Measurements from ENCODE around the gene RFC2. TPM values are rescaled to one million over a fixed set of nuclear protein-coding genes. Genes with fewer than 3 reads are reported as not detected.

Gene RFC2
- 58.6 and 77.1 TPM in 2 replicates for total RNA-seq (2014; rRNA removed; shearing (Covaris generic))

- Histone ChIP-seq H3K27ac (peak within 1 kb of the TSS; percentile 71), H3K4me1 (replicated peaks) (peaks cover 27% of the 10 kb centered on the region), H3K36me3 (peaks cover 33% of the 10 kb centered on the region), H3K9me3 (replicated peaks) (no peaks in the 10 kb centered on the region), H3K4me3 (peak within 1 kb of the TSS; percentile 61), H3K27me3 (replicated peaks) (no peaks in the 10 kb centered on the region)
- peak; percentile 96 to 97 for DNase-seq (ENCODE audit: low read depth in 1 of 2, low spot score in 2 of 2)
Measured at GRCh38 chr7:74254129-74254857, at the start of gene RFC2. TSS of gene RFC2 (minus strand) at chr7:74254399. CDS start at chr7:74254383, 16 bp downstream.

DNA sequence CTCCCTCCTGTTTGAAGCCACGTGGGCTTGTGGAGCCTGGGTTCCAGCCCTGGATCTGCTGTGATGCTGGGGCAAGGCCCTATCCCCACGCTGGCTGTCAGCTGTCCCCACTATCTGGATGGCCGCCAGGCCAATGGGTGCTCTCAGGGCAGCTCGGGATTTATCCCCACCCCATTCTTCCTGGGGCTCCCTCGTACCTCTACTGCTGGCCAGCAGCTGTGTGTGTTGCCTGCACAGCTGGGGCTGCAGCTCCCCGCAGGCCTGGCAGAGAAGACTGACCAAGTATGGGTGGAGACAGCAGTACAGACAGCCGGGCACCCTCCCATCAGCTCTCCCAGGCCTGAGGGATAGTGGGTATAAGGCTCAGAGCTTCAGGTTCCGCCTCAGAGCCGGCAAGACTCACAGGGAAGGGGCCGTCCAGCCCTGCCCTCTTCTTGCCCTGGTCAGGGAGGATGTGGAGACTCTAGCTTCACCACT, 48.6 kb upstream of the RFC2 start:
- Histone ChIP-seq H3K27me3 (replicated peaks) (no peaks in the 10 kb centered on the region), H3K36me3 (peaks cover 1% of the 10 kb centered on the region; the same call in 1 of the 2 replicates), H3K27ac (no peak overlapping the region), H3K9me3 (replicated peaks) (no peaks in the 10 kb centered on the region), H3K4me1 (replicated peaks) (peaks cover 23% of the 10 kb centered on the region), H3K4me3 (no peak overlapping the region)
- DNase-seq (ENCODE audit: low read depth in 1 of 2, low spot score in 2 of 2), result no peak

- Histone ChIP-seq H3K4me1 (replicated peaks) (peaks cover 4% of the 10 kb centered on the region), H3K36me3 (peaks cover 5% of the 10 kb centered on the region; the same call in 1 of the 2 replicates)
- DNase-seq (ENCODE audit: low read depth in 1 of 2, low spot score in 2 of 2), result no peak
Measured at GRCh38 chr7:74300926-74301325, 46.7 kb upstream of the RFC2 start.

GRCh38 chr7:74299401-74299800, 45.2 kb upstream of the RFC2 start:
- no peaks in the 10 kb centered on the region for H3K9me3 ChIP-seq (replicated peaks)
- peaks cover 4% of the 10 kb centered on the region; the same call in 1 of the 2 replicates for H3K4me1 ChIP-seq (replicated peaks)
- H3K36me3 ChIP-seq, result peaks cover 5% of the 10 kb centered on the region; the same call in 1 of the 2 replicates
- no peaks in the 10 kb centered on the region for H3K27me3 ChIP-seq (replicated peaks)
- no peak overlapping the region for H3K4me3 ChIP-seq
- H3K27ac ChIP-seq, result no peak overlapping the region
- no peak for DNase-seq (ENCODE audit: low read depth in 1 of 2, low spot score in 2 of 2)

More at GRCh38 chr7:74300926-74301325, 46.7 kb upstream of the RFC2 start:
- no peak overlapping the region for H3K4me3 ChIP-seq
- H3K9me3 ChIP-seq (replicated peaks), result no peaks in the 10 kb centered on the region
- no peaks in the 10 kb centered on the region for H3K27me3 ChIP-seq (replicated peaks)
- H3K27ac ChIP-seq, result no peak overlapping the region

GRCh38 chr7:74297516-74298233, 43.5 kb upstream of the RFC2 start:
- Histone ChIP-seq H3K4me3 (no peak overlapping the region), H3K36me3 (peaks cover 5% of the 10 kb centered on the region; the same call in 1 of the 2 replicates), H3K27ac (no peak overlapping the region), H3K27me3 (replicated peaks) (no peaks in the 10 kb centered on the region), H3K4me1 (replicated peaks) (peaks cover 4% of the 10 kb centered on the region; the same call in 1 of the 2 replicates), H3K9me3 (replicated peaks) (no peaks in the 10 kb centered on the region)
- DNase-seq (ENCODE audit: low read depth in 1 of 2, low spot score in 2 of 2), result no peak

DNA sequence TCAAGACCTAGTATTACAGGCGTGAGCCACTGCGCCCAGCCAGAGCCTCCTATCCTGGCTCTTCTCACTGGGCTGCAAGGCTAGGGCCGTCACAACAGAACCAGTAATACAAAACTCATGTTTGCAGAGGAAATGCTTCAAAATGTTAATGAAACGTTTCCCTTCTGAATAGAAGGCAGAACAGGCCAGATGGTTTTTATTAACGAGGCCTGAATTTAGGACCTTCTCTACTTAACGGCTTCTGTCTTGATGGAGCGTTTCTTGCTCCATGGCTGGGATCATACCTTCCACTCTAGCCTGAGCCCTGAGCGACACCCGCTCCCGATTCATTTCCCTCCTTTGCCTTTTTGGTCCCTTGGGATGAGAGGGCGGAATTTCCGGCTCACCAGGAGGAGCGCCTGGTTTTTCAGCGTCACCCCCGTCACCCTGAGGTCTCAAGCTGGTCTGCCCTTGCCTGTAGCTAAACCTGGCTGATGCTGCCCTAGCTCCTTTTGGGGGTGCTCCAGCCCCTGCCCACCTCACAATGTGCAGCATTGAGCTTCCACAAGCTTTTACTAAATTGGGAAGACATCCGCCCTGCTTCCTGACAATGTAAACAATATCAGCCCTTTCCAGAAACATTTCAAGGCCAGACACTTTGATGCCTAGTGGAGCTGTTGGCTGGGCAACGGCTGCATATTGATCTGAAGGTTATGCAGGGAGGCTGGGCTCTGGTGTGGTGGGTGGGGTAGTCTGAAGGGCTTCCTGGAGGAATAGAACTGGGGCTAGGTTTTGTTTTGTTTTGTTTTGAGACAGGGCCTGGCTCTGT, 40.2 kb upstream of the RFC2 start:
- Histone ChIP-seq H3K36me3 (peaks cover 6% of the 10 kb centered on the region; the same call in 1 of the 2 replicates), H3K27ac (no peak overlapping the region), H3K27me3 (replicated peaks) (no peaks in the 10 kb centered on the region), H3K4me3 (no peak overlapping the region), H3K9me3 (replicated peaks) (no peaks in the 10 kb centered on the region), H3K4me1 (replicated peaks) (peaks cover 13% of the 10 kb centered on the region)
- DNase-seq (ENCODE audit: low read depth in 1 of 2, low spot score in 2 of 2), result no peak

GRCh38 chr7:74293577-74293908, 39.3 kb upstream of the RFC2 start:
- Histone ChIP-seq H3K4me1 (replicated peaks) (peaks cover 16% of the 10 kb centered on the region), H3K36me3 (peaks cover 8% of the 10 kb centered on the region; the same call in 1 of the 2 replicates), H3K9me3 (replicated peaks) (no peaks in the 10 kb centered on the region; the same call in 1 of the 2 replicates), H3K4me3 (no peak overlapping the region), H3K27ac (no peak overlapping the region), H3K27me3 (replicated peaks) (no peaks in the 10 kb centered on the region)
- no peak for DNase-seq (ENCODE audit: low read depth in 1 of 2, low spot score in 2 of 2)

- Histone ChIP-seq H3K9me3 (replicated peaks) (no peaks in the 10 kb centered on the region; the same call in 1 of the 2 replicates), H3K4me1 (replicated peaks) (peaks cover 21% of the 10 kb centered on the region), H3K27me3 (replicated peaks) (no peaks in the 10 kb centered on the region), H3K27ac (no peak overlapping the region), H3K4me3 (no peak overlapping the region), H3K36me3 (peaks cover 8% of the 10 kb centered on the region; the same call in 1 of the 2 replicates)
- no peak for DNase-seq (ENCODE audit: low read depth in 1 of 2, low spot score in 2 of 2)
Measured at GRCh38 chr7:74292757-74293576, 38.8 kb upstream of the RFC2 start.

DNA sequence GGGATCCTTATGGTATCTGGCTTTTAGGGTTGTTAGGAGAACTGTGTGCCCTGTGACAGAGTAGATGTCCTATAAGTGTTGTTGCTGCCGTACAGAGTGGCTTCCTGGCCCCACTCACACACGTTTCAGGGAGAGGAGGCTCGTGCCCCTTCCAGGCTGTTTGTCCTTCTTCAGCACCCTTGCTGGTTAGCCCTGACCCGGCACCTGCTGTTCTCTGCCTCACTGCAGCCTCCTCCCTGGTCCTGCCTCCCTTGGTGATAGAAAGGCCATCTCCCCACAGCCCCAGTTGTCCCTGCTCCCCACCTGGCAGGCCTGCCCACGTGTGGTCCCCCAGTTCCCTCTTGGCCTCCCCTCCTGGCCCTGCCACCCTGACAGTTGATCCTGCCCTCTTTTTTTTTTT, 37.3 kb upstream of the RFC2 start:
- H3K36me3 ChIP-seq, result peaks cover 8% of the 10 kb centered on the region; the same call in 1 of the 2 replicates
- H3K27me3 ChIP-seq (replicated peaks), result no peaks in the 10 kb centered on the region
- no peak overlapping the region for H3K27ac ChIP-seq
- peaks cover 22% of the 10 kb centered on the region for H3K4me1 ChIP-seq (replicated peaks)
- no peak overlapping the region for H3K4me3 ChIP-seq
- H3K9me3 ChIP-seq (replicated peaks), result no peaks in the 10 kb centered on the region; the same call in 1 of the 2 replicates
- no peak for DNase-seq (ENCODE audit: low read depth in 1 of 2, low spot score in 2 of 2)

DNA sequence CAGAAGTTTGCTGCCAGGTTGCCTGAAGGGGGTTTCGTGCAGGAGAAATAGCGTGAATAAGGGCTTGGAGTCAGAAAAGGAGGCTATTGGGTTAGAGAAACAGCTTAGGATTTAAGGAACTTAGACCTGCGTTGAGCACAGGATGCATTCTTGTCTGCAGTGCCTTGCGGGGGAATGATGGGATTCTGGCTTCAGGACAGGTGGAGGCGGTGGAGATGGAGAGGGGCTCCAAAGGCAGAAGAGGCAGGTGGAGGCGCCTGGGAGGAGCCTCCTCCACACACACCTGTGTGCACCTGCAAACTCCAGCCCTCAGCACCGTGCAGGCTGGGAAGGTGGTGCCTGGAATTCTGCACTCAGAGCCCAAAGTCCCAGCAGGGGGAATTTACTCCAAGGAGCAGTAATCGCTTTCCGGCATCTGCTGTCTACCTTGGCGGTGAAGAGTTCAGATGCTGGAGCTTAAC, 36.8 kb upstream of the RFC2 start:
- no peaks in the 10 kb centered on the region for H3K27me3 ChIP-seq (replicated peaks)
- peaks cover 4% of the 10 kb centered on the region; the same call in 1 of the 2 replicates for H3K36me3 ChIP-seq
- DNase-seq (ENCODE audit: low read depth in 1 of 2, low spot score in 2 of 2), result no peak
- no peak overlapping the region for H3K4me3 ChIP-seq
- H3K27ac ChIP-seq, result no peak overlapping the region
- H3K4me1 ChIP-seq (replicated peaks), result peaks cover 22% of the 10 kb centered on the region
- no peaks in the 10 kb centered on the region; the same call in 1 of the 2 replicates for H3K9me3 ChIP-seq (replicated peaks)

DNA sequence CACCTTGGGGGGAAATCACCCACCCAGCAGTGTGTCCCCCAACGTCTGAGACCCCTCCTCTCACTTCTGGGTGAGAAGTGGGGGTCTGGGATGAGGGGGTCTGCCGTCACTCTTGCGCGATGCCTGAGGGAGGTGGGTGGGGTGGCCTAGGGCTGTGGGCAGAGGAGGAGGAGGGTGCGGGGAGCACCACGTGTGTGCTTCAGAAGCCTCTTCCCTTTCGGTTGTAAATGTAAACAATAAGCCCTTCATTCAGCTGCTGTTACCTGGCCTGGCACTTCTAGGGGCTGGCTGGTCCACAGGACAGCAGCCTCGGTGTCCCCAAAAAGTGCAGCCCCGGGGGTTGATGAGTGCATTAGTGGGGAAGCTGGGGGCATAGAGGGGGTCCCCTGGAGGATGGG, 36.4 kb upstream of the RFC2 start:
- Histone ChIP-seq H3K27me3 (replicated peaks) (no peaks in the 10 kb centered on the region), H3K9me3 (replicated peaks) (no peaks in the 10 kb centered on the region; the same call in 1 of the 2 replicates), H3K4me3 (peak overlapping the region; percentile 99), H3K4me1 (replicated peaks) (peaks cover 22% of the 10 kb centered on the region), H3K27ac (no peak overlapping the region), H3K36me3 (peaks cover 3% of the 10 kb centered on the region; the same call in 1 of the 2 replicates)
- no peak for DNase-seq (ENCODE audit: low read depth in 1 of 2, low spot score in 2 of 2)

DNA sequence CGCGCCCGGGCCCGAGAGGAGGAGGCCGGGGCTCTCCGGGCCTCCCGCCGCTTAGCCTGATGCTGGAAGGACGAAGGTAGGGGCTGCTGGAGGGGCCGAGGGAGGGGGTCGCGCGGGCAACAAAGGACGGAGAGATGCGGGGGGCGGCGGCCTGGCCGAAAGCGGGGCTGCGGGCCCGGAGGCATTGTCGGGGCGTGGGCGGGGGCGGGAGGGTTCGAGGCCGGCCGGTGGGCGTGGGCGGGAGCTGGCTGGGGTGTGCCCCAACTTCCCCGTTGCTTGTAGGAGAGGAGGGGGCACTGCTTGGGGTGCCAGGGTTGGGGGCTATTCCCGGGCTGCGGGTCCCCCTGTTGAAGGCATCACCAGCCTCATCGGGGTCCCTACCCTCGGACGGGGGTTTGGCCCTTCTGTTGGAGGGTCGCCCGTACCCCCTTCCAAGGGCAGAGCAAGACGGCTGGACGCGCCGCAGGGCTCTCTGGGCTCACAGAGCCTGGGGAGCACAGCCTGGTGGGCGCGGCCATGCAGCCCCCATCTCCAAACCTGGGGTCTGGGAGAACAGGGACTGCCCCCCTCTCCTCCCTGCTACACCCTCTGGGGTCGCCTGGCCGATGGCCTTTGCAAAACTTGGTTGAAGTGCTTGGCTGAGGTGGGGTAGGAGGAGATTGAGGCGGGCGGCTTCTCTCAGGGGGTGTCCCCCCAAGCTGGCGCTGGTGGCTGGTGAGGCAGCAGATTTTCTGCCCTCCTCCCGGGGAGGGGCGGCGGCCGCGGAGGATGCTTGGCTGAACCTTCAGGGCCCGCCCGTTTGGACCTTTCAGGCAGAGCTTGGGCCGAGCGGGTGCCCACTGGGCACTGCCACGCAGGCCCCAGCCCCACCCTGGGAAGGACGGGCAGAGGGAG, 35.7 kb upstream of the RFC2 start:
- Histone ChIP-seq H3K4me3 (peak overlapping the region; percentile 99), H3K27me3 (replicated peaks) (no peaks in the 10 kb centered on the region), H3K9me3 (replicated peaks) (no peaks in the 10 kb centered on the region; the same call in 1 of the 2 replicates), H3K27ac (no peak overlapping the region), H3K4me1 (replicated peaks) (peaks cover 22% of the 10 kb centered on the region), H3K36me3 (peaks cover 3% of the 10 kb centered on the region; the same call in 1 of the 2 replicates)
- peak; percentile 48 to 59 for DNase-seq (ENCODE audit: low read depth in 1 of 2, low spot score in 2 of 2)
